ENCODE results near the gene MARCKSL1.
"Not testable (repeated sequence)": the region's sequence is repeated elsewhere in the genome, so short reads cannot be mapped to it uniquely, and the experiment has no call there.

The MARCKSL1 gene

DNA sequence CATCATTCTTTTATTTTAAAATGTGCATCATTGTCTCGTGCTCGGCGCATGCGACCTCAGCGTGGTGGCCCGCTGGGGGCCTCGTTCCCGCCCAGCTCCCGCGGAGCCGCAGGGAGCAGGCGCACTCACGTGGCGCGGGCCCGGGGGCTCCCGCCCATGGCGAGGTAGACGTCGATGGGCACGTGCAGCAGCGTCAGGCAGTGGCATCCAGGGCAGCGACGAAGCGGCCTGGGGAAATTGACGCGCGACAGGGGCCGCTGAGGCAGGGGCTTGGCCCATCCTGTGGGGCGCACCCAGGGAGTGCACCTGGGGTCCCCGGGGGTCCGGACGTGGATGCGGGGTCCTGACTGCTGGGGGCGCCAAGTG, 25.3 kb upstream of the MARCKSL1 start:
- FAIRE-seq (no peak), DNase-seq (ENCODE audit: insufficient read length, low spot score) (no peak)
- TF ChIP-seq, protein P1, sequence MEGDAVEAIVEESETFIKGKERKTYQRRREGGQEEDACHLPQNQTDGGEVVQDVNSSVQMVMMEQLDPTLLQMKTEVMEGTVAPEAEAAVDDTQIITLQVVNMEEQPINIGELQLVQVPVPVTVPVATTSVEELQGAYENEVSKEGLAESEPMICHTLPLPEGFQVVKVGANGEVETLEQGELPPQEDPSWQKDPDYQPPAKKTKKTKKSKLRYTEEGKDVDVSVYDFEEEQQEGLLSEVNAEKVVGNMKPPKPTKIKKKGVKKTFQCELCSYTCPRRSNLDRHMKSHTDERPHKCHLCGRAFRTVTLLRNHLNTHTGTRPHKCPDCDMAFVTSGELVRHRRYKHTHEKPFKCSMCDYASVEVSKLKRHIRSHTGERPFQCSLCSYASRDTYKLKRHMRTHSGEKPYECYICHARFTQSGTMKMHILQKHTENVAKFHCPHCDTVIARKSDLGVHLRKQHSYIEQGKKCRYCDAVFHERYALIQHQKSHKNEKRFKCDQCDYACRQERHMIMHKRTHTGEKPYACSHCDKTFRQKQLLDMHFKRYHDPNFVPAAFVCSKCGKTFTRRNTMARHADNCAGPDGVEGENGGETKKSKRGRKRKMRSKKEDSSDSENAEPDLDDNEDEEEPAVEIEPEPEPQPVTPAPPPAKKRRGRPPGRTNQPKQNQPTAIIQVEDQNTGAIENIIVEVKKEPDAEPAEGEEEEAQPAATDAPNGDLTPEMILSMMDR (IDR thresholded peaks at IDR 0.05; ENCODE audit: insufficient read depth, missing control alignments) = no peak

DNA sequence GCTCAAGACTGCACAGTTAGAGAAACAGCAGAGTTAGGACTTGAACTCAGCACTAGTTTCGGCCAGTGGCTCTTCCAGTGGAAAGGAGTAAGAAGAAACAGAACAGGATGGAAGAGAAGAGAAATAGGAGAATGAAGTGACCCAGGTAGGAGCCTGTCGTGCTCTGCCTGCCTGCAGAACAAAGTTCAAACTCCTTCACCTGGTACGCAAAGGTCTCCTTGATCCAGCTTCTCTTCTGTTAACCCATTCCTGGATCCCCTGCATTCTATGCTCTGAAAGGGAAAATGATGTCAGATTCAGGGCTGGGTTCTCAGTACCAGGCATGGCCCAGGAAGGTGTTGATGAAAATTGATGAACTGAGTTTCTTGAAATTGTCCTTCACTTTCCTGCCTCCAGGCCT, 22.4 kb upstream of the MARCKSL1 start:
- no peak for DNase-seq (ENCODE audit: insufficient read length, low spot score)
- TF ChIP-seq, protein P1 (IDR thresholded peaks at IDR 0.05; ENCODE audit: insufficient read depth, missing control alignments) = no peak
- FAIRE-seq = no peak

- FAIRE-seq (no peak), DNase-seq (ENCODE audit: insufficient read length, low spot score) (no peak)
- TF ChIP-seq, protein P1 (IDR thresholded peaks at IDR 0.05; ENCODE audit: insufficient read depth, missing control alignments) = no peak
These were observed 21.6 kb upstream of the MARCKSL1 start for GRCh38 chr1:32357614-32358013.

- no peak for FAIRE-seq
These were observed 20.4 kb upstream of the MARCKSL1 start for GRCh38 chr1:32356478-32356877.

GRCh38 chr1:32355778-32356177, 19.7 kb upstream of the MARCKSL1 start:
- DNase-seq (ENCODE audit: insufficient read length, low spot score); FAIRE-seq: not testable (repeated sequence)

More at GRCh38 chr1:32356478-32356877, 20.4 kb upstream of the MARCKSL1 start:
- no peak for DNase-seq (ENCODE audit: insufficient read length, low spot score)
- TF ChIP-seq, protein P1 (IDR thresholded peaks at IDR 0.05; ENCODE audit: insufficient read depth, missing control alignments) = no peak

GRCh38 chr1:32353886-32354570, 18.0 kb upstream of the MARCKSL1 start:
- TF ChIP-seq, protein P1 (IDR thresholded peaks at IDR 0.05; ENCODE audit: insufficient read depth, missing control alignments) = no peak
- DNase-seq (ENCODE audit: insufficient read length, low spot score) (no peak), FAIRE-seq (no peak)

- DNase-seq (ENCODE audit: insufficient read length, low spot score) (no peak), FAIRE-seq (no peak)
- TF ChIP-seq, protein P1 (IDR thresholded peaks at IDR 0.05; ENCODE audit: insufficient read depth, missing control alignments) = no peak
These were observed 17.4 kb upstream of the MARCKSL1 start for GRCh38 chr1:32353431-32353830.
